Stimulated activated naive CD8-positive, alpha-beta T cell treated with anti-CD3 and anti-CD28 coated beads, Interleukin-15, Interleukin-2, amounts not matched to agents 100 U/mL and 50 U/mL, for 24 hours (primary cell): ENCODE results near the gene MS4A1.
"Not testable (repeated sequence)": the region's sequence is repeated elsewhere in the genome, so short reads cannot be mapped to it uniquely, and the experiment has no call there.

Source experiments
- ATAC-seq: fragments of 150-1000 bp; cut with Tn5 transposase; one replicate; pipeline ENCODE4 v1.10.0; 2021
- DNase-seq: peaks from one replicate; pipeline ENCODE4 v3.0.0; 2021

The MS4A1 gene

DNA sequence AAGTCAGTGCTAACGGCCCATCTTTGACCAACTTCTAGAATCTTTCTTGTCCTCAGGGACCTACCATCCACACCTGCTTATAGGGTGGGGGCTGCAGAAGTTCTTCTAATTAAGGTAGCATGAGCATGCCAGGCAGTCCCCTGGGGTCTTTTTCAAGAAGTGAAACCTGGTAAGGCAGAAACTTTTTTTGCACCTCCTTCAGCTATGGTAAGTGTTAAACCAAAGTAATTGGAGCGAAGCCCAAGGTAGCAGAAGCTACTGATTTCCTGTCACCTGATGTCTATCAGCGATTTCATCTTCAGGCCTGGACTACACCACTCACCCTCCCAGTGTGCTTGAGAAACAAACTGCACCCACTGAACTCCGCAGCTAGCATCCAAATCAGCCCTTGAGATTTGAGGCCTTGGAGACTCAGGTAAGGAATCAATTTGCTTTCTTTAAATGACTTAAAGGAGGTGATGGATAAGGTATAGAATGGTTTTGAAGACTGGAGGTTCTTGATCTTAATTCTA, at the start of gene MS4A1:
TSS of gene MS4A1 (plus strand) at position 317 of the 512 bp plus-strand sequence. CDS start 6,528 bp downstream, outside the sequence.
- ATAC-seq, result peak; percentile 87
- DNase-seq, result peak; percentile 15

DNA sequence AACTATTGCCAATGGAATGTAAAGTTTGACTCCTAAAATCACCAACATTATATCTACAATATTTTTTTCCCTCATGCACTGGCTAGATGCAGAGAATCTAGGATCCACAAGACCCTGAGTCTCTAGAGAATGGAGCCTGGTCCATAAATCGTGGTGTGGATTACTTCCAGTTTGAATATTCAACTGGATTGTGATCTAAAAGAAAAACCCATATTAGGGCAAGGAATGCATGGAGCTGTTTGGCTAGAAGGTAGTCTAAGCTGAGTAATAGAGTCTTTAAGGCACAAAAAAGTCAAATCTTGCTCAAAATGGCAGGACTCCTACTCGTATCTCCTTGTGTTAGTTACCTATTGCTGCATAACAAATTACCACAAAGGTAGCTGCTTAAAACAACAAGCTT, 35.6 kb upstream of the MS4A1 start:
- ATAC-seq, result no peak
- no peak for DNase-seq

DNA sequence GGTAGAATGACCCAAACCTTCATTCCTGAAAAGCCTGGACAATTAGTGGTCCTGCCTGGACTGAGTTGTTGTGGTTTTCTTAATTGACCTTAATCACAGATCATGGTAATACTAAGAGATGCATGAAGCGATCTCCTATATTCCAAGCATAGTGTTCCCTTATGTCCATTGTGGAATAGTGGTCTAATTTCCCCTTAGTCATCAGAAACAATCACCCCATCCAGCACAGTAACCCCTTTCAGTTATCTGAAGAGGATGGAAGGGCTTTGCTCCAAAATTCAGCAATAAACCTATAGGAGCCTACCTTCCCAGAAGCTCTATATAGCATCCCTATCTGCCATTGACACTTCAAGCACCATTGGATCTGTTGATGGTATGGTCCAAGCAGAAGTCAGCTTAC, 33.0 kb upstream of the MS4A1 start:
- DNase-seq (no peak), ATAC-seq (no peak)

DNA sequence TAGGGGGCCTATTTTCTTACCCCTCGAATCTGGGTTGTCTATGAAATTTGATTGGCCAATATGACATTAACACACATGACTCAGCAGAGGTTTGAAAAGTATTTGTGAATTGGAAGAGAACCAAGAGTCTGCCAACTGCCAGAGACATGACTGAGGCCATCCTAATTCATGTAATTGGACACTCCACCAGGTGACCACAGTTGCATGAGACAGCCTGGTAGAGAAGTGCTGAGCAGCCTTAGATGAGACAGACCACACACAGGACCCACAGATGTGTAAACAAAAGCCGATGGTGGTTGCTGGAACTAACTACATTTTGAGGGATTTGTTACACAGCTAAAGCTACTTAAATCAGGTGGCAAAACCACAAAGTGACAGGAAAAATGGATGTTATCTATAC, 27.1 kb upstream of the MS4A1 start:
- ATAC-seq (no peak), DNase-seq (no peak)

DNA sequence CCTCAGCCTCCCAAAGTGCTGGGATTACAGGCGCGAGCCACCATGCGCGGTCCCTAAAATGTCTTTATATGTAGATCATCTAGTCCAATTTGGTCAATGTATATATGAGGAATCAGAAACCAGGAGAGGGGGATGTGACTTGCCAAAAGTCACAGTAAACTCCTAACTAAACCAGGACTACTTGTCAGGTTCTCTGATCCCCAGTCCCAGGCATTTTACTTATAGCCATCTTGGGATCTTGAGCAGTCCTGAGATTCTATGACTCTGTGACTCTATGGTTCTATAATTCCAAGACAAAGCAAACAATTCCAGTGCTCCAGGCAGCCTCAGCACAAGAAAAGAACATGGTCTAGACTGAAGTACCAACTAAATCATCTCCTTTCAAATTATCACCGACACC, 26.4 kb upstream of the MS4A1 start, which contains the start of gene MS4A5:
TSS of gene MS4A5 (plus strand) at position 301 of the 400 bp plus-strand sequence. CDS start 103 bp downstream, outside the sequence.
- ATAC-seq, result no peak
- no peak for DNase-seq

DNA sequence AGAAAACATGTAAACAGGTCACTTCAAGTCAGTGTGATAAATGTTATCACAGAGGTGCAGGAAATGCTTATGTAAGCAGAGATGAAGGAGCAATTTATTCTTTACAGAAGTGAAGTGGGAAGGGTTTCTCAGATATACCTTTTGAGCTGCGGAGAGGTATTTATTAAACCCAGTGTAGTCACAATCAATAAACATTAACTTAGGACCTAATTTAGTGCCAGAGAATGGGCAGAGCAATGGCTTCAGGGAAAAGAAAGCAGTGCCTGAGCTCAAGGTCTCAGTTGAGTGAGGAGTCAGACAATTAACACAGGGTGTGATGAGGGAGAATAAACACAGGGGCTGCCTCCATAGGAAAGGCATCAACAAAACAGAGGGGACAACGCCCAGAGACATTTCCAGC, 24.4 kb upstream of the MS4A1 start:
- ATAC-seq (no peak), DNase-seq (no peak)

DNA sequence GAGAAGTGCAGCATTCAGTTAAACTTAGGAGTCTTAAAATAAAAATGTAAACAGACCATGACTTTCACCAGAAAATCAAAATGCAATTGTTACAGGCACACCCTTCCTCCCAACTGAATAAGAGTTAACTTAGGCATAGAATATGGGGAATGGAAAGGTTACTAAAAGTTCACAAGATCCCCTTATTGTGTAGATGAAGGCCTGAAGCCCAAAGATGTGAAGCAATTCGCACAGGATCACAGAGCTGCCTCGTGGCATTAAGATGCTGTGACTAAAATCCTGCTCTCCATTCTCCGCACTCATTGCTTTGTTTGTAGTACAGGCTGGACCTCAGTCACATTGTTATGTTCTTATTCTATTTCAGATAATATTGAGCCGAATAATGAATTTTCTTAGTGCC, 22.2 kb upstream of the MS4A1 start:
- no peak for DNase-seq
- no peak for ATAC-seq

DNA sequence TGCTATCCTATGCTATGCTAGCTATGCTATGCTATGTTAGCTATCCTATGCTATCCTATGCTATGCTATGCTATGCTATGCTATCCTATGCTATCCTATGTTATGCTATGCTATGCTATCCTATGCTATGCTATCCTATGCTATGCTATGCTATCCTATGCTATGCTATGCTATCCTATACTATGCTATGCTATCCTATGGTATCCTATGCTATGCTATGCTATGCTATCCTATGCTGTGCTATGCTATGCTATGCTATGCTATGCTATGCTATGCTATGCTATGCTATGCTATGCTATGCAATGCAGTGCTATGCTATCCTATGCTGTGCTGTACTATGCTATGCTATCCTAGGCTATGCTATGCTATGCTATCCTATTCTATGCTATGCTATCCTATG, 8.6 kb upstream of the MS4A1 start:
- no peak for ATAC-seq
- DNase-seq, result no peak

DNA sequence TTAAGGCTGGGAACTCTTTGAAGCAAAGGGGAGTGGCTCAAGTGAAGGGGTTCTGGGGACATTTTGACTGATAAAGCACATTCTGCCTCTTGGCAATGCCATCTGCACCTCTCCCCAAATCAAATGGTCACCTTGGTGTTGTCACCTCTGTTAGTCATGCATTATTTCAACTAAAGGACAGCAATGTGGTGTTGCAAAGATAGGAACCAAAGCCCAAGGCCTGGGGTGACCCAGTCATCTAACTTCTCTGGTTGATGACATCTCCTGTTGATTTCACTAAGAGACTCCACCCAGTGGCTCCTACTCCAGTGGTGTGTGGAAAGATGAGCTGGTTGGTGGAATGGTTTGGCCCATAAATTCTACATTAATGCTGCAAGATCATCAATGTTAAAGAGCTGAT, 7.8 kb upstream of the MS4A1 start:
- ATAC-seq (no peak), DNase-seq (no peak)

DNA sequence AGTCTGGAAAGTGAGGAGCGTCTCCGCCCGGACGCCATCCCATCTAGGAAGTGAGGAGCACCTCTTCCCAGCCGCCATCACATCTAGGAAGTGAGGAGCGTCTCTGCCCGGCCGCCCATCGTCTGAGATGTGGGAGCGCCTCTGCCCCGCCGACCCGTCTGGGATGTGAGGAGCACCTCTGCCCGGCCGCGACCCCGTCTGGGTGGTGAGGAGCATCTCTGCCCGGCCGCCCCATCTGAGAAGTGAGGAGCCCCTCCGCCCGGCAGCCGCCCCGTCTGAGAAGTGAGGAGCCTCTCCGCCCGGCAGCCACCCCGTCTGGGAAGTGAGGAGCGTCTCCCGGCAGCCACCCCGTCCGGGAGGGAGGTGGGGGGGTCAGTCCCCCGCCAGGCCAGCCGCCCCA, 4.5 kb upstream of the MS4A1 start:
- DNase-seq, ATAC-seq: not testable (repeated sequence)

DNA sequence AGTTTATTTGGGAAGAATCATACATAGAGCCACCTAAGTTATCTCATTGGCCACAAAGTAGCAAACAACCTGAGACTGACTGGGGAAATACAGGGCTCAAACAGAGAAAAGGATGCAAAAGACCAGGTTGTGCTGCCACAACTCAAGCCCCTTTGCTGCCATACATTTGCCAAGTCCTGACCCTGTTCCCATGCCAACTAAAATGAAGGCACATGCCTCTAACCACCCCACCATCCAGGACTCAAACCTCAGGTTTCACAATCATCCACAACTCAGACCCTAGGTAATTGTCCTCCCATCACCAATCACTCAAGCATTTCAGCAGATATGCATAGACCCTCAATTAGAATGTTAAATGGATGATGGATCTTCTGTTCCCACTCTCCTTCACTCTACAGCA, 1.4 kb upstream of the MS4A1 start:
- DNase-seq (no peak), ATAC-seq (no peak)

DNA sequence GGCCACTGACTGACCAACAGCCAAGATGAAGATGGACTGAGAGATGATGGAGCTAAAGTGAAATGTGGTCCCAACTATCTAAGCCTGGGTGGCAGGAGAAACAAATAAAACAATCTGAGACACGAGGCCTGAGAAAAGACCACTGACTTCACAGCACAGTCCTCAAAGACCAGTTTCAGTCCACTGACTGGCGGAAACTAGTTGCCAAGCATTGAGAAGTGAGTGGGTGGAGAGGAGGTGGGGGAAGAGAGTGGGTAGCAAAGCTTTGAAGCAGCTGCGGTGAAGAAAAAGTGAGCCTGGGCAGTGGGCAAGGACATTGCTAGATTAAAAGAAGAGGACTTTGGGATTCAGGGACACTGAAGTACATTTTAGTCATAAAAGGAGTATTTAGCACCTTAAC, 1.9 kb downstream of the MS4A1 start:
- ATAC-seq, result no peak
- no peak for DNase-seq

DNA sequence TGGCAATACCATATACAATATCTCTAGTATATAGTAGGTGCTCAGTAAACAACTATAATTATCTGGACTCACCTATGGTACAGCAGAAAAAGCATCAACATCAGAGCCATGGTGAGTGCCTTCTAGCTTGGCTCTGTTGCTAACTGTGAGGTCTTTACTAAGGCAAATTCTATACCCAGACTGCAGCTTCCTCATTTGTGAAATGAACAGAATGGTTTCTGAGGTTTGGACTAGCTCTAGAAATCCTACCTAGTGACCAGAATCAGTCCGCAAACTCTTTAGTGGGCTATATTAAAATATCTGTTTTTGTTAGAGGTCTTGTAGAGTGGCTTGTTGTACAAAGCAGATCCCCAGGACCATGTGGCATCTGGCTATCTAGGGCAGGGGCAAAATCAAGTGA, 3.7 kb downstream of the MS4A1 start:
- ATAC-seq, result no peak
- no peak for DNase-seq

DNA sequence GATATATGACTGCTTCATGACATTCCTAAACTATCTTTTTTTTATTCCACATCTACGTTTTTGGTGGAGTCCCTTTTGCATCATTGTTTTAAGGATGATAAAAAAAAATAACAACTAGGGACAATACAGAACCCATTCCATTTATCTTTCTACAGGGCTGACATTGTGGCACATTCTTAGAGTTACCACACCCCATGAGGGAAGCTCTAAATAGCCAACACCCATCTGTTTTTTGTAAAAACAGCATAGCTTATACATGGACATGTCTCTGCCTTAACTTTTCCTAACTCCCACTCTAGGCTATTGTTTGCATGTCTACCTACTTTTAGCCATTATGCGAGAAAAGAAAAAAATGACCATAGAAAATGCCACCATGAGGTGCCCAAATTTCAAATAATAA, 13.2 kb downstream of the MS4A1 start:
- no peak for DNase-seq
- no peak for ATAC-seq

DNA sequence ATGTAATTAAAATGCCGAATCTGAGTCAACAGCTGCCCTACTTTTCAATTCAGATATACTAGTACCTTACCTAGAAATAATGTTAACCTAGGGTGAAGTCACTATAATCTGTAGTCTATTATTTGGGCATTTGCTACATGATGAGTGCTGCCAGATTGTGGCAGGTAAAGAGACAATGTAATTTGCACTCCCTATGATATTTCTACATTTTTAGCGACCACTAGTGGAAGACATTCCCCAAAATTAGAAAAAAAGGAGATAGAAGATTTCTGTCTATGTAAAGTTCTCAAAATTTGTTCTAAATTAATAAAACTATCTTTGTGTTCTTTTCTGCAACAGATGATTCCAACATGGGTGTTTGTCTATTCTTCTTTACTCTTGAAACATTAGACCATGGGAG, 14.1 kb downstream of the MS4A1 start:
- no peak for ATAC-seq

DNA sequence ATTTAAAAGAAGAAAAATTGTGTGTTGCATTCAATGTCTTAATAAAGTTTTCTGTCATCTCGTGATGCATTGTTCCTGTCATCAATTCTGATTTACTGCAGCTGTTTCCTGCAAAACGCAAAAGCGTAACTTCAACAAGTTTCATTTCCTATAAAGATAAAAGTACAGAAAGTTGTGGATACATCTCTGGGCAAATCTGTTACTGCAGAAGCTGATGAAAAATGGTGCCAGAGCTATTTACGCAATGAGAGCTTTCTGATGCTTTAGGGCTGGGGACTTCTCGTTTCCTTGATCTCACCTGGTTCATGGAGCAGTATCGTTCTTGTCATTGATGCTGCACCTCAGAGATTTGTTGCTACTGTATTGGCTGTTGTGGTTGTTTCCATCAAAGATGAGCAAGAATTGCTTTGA, 21.4 kb downstream of the MS4A1 start:
- ATAC-seq (peak; percentile 40), DNase-seq (no peak)

More for the DNA sequence above, 14.1 kb downstream of the MS4A1 start:
- no peak for DNase-seq

DNA sequence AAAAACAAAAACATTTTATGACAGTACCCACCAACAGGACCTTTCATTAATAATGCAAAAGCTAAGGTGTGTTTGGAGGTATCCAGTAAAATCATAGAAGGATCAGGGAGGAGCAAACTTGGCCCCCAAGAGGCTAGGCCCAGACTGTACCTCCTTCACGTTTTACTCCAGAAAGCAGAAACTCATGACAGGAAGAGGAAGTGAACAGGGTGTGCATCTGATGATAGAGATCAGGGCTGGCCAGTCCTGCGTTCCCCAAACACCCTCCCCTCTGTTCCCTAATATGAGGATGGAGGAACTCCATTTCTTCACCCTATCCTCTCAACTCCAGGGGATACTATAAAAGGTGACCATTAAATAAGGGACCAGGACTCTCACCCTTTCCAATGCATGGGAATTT, 26.7 kb downstream of the MS4A1 start:
- DNase-seq (no peak), ATAC-seq (no peak)

DNA sequence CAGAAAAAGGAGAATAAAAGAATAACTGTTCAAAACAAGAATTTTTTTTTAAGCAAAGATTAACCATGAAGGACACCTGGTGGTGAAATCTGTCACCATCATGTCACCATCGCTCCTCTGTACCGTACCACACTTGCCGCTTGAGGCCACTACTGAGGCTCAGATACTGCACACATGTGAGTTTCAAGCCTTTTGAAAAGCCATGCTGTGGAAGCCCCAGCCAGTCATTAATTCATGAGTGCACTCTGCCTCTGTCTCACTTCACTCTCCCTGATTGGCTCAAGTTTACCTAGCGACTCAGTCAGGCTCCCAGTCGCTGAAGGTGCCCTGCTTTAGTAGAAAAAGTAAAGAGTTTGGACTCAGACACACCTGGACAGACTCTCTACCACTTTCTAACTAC, 30.3 kb downstream of the MS4A1 start:
- ATAC-seq (peak; percentile 66), DNase-seq (no peak)

DNA sequence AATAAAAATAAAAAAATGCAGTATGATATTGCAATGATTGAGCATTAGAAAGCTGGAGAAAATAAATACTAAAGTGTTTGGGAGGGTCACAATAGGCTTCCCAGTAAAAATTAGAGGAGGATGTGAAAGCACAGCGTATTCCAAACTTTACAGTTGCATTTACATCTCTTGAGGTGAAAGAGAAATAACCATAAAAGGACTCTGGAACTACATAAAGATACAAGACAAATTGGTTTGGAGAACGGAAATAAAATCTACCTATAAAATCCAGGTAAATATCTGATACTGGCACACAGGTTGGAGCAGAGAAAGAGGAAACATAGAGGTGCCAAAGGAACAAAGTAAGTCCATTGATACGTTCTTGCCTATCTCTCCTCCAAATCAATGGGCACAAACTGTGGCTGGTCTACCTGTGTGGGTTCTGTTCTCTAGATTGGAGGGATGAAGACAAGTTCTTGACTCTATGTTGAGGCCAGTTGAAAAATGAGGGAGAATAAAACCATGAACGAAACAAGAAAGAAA, 36.9 kb downstream of the MS4A1 start, which contains the start of gene MS4A12:
TSS of gene MS4A12 (plus strand) at position 291 of the 522 bp plus-strand sequence. CDS start 4,541 bp downstream, outside the sequence.
- DNase-seq (no peak), ATAC-seq (no peak)

DNA sequence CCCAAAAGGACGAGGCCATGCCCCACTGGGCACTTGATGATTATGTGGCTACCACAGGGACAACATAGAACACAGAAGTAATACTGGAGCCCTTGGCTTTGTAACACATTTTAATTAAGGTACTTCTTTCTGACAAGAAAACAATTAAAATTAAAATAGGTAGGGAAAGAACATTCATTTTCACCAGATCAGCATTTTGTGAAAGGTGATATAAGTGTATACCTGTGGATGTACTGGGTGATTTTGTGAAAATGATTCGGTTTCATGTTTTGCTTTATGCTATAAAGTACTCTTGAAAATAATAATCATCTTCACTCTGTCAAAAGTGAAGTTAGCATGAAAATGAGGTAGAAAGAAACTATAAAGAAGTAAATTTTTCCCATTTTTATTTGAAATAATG, 37.8 kb downstream of the MS4A1 start:
- no peak for DNase-seq
- ATAC-seq, result no peak

DNA sequence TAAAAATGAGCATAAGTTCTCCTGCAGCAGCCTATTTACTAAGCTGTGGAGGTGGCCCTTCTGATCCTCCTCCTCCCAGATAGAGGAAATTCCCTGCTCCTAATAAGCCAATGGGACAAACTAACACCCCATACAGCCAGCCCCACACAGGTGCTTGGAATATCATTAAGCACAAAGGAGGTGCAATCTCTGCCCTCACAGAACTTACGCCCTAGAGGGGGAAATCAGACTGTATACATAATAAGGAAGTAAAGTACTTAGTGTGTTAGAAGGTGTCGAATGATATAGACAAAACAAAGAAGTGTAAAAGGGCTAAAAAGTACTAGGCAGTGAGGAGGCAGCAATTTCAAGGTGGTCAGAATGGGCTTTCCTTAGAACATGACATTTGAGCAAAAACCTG, 42.8 kb downstream of the MS4A1 start:
- DNase-seq, result no peak
- ATAC-seq, result no peak

DNA sequence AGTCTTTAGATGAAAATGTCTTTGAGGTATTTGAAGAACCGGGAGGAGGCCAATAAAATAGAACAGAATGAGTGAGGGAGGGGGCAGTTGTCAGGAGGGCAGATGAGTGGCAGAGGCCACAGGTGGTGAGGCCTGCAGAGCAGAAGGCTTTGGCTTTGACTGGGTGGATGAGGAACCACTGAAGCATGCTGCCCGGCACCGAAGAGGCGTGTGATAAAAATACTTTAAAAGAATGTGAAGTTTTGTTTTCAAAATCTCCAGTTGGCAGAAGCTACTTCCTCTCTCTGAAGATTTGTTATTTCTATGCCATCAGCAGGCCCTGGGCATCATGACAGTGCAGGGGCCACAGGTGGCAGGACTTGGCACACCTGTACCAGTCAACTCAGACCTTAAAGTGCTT, 43.2 kb downstream of the MS4A1 start:
- ATAC-seq, result peak; percentile 89
- no peak for DNase-seq

DNA sequence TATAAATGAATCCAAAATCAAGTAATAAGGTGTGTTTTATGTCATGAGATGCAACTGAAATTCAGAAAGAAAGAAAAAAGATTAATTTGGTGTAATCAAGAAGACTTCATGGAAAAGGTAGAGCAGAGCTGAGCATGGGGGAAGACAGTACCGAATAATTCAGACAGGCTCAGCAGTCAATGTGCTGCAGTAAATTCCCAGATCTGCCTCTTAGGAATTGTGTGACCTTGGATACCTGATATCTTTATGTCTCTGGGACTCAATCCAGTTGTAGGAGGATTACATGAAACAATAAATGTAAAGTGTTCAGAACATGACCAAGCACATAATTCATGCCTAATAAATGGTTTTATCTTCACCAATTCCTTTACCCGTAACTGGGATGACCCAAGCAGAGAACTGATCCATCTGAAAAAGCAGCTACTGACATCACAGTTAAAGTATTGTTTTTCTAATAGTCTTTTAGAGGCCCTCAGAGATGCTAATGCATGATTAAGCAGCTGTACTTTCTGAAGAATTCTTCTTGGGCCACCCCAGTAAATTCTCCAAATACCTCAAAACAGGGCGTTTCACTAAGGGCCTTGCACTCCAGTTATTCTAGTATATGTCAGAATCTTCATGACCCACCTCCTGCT, 44.7 kb downstream of the MS4A1 start:
- ATAC-seq (no peak), DNase-seq (no peak)

DNA sequence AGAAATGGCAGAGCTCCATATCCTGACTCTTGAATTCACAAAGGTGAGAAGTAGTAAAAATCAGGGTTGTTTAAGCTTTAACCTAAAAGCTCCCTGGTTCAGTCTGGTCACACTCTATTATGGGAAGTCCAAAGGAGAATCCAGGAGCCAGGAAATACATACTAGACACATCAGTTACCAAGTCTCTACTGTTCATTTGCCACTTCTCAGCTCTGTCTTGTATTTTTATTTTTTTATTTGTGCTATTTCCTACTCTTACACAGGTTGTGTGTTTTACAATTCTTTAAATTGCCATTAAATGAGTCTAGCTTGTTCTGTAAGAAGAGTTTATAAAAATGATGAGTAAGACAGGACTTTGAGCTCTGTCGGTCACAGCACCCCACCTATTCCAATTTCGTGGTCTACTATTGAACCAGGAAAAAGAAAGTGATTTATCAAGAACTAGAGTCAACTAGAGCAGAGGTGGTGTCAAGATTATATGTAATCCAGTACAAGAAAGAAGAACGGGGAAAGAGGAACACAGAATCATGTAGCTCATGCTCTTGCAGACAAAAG, 46.7 kb downstream of the MS4A1 start:
- ATAC-seq, result no peak
- no peak for DNase-seq
